ENCODE measurements around the gene PHLDA1. TPM values are rescaled to one million over a fixed set of nuclear protein-coding genes. Genes with fewer than 3 reads are reported as not detected.

The PHLDA1 gene
- total RNA-seq, result 11.1 and 11.6 TPM in 2 replicates

GRCh38 chr12:76031414-76032042, at the start of gene PHLDA1:
PHLDA1 (minus strand) TSS chr12:76031776.
- peak; percentile 89 to 97 for DNase-seq (ENCODE audit: low read depth in 2 of 2)

- peak in 1 of 2 donors; percentile 11 for DNase-seq (ENCODE audit: low read depth in 2 of 2)
Observed at GRCh38 chr12:76080729-76081415, 49.3 kb upstream of the PHLDA1 start.

GRCh38 chr12:76080017-76080728, 48.6 kb upstream of the PHLDA1 start:
- DNase-seq (ENCODE audit: low read depth in 2 of 2), result no peak

- DNase-seq (ENCODE audit: low read depth in 2 of 2), result no peak
Observed at GRCh38 chr12:76078748-76079147, 47.2 kb upstream of the PHLDA1 start.

GRCh38 chr12:76075448-76075847, 43.9 kb upstream of the PHLDA1 start:
- no peak for DNase-seq (ENCODE audit: low read depth in 2 of 2)

DNA sequence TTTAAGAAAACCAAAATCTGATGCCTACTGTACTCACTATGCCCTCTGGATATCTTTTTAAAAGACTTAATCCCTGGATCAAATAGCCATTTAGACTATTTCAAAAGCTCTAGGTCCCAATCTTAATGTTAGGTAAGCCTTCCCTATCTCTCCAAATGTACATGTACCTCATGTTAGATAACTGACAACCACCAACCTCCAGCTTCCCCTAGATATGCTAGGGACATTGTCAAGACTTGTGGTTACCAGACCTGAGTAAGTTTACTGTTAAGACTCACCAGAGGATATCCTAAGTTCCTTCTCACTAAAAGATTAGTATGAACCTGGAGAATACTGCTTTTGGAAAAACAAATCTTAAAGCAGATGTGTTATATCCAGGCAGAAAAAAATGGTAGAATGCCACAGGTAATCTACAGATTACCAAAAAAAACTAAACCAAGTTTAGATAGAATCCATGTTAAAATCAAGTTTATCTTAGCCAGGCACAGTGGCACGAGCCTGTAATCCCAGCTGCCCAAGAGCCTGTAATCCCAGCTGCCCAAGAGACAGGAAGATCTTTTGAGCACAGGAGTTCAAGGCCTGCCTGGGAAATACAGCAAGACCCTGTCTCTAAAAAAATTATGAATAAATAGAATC, 43.2 kb upstream of the PHLDA1 start:
- DNase-seq (ENCODE audit: low read depth in 2 of 2), result no peak

DNA sequence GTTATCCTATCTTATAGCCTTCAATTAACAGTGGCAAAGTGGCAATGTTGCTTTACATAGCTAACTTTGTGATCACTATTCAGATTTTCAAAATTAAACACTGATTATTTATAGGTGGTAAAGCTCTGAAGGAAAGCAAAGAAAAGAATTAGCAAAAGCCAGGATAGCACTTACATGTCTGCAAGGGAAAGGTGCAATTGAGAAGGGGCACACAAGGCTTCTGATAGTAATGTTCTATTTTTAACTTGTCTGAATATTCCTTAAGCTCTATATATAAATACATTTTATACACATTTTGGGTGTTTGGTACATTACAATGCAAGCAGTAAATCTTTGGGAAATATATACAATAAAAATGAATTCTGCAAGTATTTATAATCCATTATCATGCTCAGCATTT, 42.0 kb upstream of the PHLDA1 start:
- DNase-seq (ENCODE audit: low read depth in 2 of 2), result no peak

DNA sequence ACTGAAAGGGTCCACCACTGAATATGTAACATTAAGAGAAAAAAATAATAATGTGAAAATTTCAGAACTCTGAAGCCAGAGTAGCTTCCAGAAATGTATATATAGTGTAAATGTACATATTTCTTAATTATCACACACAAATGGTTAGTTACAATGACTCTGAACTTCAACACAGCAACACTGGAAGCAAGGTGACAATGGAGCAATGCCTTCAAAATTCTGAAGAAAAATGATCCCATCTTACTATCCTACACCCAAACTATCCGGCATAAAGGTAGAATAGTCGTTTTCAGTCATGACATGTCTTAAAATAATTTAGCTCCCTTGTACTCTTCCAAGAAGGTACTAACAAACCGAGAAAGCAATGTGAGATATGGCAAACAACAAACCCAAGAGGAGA, 41.0 kb upstream of the PHLDA1 start:
- DNase-seq (ENCODE audit: low read depth in 2 of 2), result no peak

GRCh38 chr12:76069339-76069738, 37.8 kb upstream of the PHLDA1 start:
- no peak for DNase-seq (ENCODE audit: low read depth in 2 of 2)

- no peak for DNase-seq (ENCODE audit: low read depth in 2 of 2)
Observed at GRCh38 chr12:76065917-76066316, 34.3 kb upstream of the PHLDA1 start.

DNA sequence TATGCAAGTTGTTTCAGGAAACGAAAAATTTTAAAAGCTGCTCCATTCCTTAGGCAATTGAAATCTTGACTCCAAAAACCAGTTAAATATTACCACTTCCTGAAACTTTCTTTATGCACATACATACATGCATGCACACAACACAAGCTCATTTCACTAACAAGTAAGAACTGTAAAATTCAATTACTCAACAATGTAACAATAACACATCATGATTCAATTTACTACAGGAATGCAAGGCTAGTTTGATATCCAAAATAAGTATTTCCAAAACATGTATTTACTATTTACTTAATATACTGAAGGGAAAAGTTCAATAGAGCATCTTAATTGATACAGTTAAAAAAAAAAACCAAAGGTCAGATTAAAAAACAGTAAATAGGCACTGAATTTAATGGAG, 33.3 kb upstream of the PHLDA1 start:
- DNase-seq (ENCODE audit: low read depth in 2 of 2), result no peak

DNA sequence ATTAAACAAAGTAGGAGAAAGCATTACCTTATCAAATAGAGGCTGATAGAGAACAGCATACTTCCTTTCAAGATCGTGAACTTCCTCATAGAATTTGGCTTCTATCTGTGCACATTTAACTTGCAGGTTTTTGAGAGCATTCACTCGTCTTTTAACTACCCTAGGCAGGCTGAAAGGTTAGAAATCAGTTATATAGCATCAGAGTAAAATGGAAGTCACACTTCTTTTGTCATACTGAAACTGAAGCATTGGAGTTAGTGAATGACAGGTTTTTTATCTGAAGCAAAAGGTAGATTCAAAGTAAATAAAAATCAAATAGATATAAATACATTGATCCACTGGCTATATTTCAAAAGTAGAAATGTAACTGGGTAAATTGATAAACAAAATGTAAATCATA, 28.5 kb upstream of the PHLDA1 start:
- no peak for DNase-seq (ENCODE audit: low read depth in 2 of 2)

DNA sequence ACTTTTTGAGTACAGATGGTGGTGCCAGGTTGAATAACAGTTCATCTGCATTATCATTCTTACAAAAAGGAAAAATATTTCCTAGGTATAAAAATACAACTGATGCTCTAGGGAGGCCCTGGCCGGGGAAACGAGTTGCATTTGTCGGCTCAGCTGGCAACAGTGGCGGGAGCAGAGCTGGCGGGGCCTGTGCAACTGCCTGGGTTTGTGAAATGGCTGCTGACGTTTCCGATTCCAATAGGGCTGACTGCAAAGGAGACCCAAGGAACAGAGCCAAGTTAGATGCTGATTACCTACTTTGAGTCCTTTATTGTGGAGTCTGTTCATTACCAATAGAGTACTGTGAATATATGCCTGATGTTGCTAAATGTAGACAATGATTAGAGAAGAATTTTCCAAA, 25.8 kb upstream of the PHLDA1 start:
- DNase-seq (ENCODE audit: low read depth in 2 of 2), result no peak

GRCh38 chr12:76055393-76055792, 23.8 kb upstream of the PHLDA1 start:
- DNase-seq (ENCODE audit: low read depth in 2 of 2), result no peak

GRCh38 chr12:76049575-76050251, 18.1 kb upstream of the PHLDA1 start:
- DNase-seq (ENCODE audit: low read depth in 2 of 2), result no peak

DNA sequence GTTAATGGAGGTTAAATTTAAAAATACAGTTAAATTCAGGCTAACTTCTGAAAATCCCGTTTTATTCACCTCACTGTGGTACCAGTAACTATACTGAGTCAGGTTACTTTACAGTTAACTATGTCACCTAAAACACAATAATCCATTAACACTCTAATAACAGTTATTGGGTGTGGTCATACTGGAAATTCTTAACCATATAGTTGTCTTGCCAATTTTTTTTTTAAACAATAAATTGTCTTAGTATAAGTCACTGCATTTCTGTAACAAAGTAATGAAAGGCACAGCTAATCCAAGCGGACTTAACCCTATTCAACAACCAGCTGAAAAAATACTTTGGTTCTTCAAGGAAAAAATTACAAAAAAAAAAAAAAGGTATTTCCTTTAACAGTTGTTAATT, 16.2 kb upstream of the PHLDA1 start:
- DNase-seq (ENCODE audit: low read depth in 2 of 2), result no peak

- DNase-seq (ENCODE audit: low read depth in 2 of 2), result no peak
Observed at GRCh38 chr12:76047060-76047459, 15.5 kb upstream of the PHLDA1 start.

GRCh38 chr12:76043377-76043776, 11.8 kb upstream of the PHLDA1 start:
- DNase-seq (ENCODE audit: low read depth in 2 of 2), result no peak

- DNase-seq (ENCODE audit: low read depth in 2 of 2), result no peak
Observed at GRCh38 chr12:76042147-76042546, 10.6 kb upstream of the PHLDA1 start.

DNA sequence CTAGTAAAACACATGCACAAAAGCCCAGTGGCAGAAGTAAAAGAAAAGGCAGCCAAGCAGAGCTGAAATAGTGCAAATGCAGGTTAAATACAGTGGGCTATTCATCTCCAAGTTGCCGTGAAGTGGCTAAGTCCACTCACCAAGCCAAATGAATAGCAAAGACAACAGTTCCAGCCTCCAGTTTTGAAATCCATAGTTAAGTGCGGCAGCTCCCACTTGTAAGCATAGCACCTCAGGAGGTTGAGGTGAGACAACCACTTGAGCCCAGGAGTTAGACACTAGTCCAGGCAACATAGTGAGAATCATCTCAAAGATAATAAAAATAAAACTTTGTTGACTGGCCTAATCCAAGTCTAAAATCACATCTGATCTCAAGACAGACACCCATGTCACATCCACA, 9.8 kb upstream of the PHLDA1 start:
- DNase-seq (ENCODE audit: low read depth in 2 of 2), result no peak

DNA sequence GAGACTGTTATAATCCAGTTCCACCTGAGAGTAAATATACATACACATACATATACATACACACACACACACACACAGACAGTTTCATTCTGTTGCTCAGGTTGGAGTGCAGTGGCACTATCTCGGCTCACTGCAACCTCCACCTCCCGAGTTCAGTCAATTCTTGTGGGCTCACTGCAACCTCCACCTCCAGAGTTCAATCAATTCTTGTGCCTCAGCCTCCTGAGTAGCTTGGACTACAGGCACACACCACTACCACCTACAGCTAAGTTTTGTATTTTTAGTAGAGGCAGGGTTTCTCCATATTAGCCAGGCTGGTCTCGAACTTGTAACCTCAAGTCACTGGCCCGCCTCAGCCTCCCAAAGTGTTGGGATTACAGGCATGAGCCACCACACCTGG, 8.9 kb upstream of the PHLDA1 start:
- no peak for DNase-seq (ENCODE audit: low read depth in 2 of 2)

- DNase-seq (ENCODE audit: low read depth in 2 of 2), result no peak
Observed at GRCh38 chr12:76038176-76038575, 6.6 kb upstream of the PHLDA1 start.
